ENCODE measurements around the gene TAF1B.

Gene TAF1B

GRCh38 chr2:9808334-9809063 lies 34.8 kb upstream of the TAF1B start:
- DNase-seq (ENCODE audit: low read depth): no peak

GRCh38 chr2:9809064-9809356 lies 34.3 kb upstream of the TAF1B start:
- DNase-seq (ENCODE audit: low read depth): no peak

- DNase-seq (ENCODE audit: low read depth): no peak
Observed at GRCh38 chr2:9809448-9810088, 33.7 kb upstream of the TAF1B start.

GRCh38 chr2:9811216-9811615 lies 32.1 kb upstream of the TAF1B start:
- DNase-seq (ENCODE audit: low read depth): no peak

- no peak for DNase-seq (ENCODE audit: low read depth)
Observed at GRCh38 chr2:9811679-9812511, 31.4 kb upstream of the TAF1B start.

GRCh38 chr2:9812945-9813311 lies 30.3 kb upstream of the TAF1B start:
- no peak for DNase-seq (ENCODE audit: low read depth)

GRCh38 chr2:9813312-9814128 lies 29.8 kb upstream of the TAF1B start:
- DNase-seq (ENCODE audit: low read depth): peak; percentile 57

- DNase-seq (ENCODE audit: low read depth): no peak
Observed at GRCh38 chr2:9814129-9814868, 29.0 kb upstream of the TAF1B start.

- no peak for DNase-seq (ENCODE audit: low read depth)
Observed at GRCh38 chr2:9815076-9815475, 28.2 kb upstream of the TAF1B start.

GRCh38 chr2:9815844-9816279 lies 27.4 kb upstream of the TAF1B start:
- DNase-seq (ENCODE audit: low read depth): no peak

- no peak for DNase-seq (ENCODE audit: low read depth)
Observed at GRCh38 chr2:9818097-9818496, 25.2 kb upstream of the TAF1B start.

GRCh38 chr2:9819551-9819950 lies 23.7 kb upstream of the TAF1B start:
- no peak for DNase-seq (ENCODE audit: low read depth)

GRCh38 chr2:9820020-9820973 lies 23.0 kb upstream of the TAF1B start:
- DNase-seq (ENCODE audit: low read depth): no peak

- DNase-seq (ENCODE audit: low read depth): no peak
Observed at GRCh38 chr2:9821805-9822445, 21.3 kb upstream of the TAF1B start.

GRCh38 chr2:9824441-9824840 lies 18.8 kb upstream of the TAF1B start:
- DNase-seq (ENCODE audit: low read depth): no peak

- DNase-seq (ENCODE audit: low read depth): no peak
Observed at GRCh38 chr2:9824956-9825720, 18.1 kb upstream of the TAF1B start.

GRCh38 chr2:9826208-9826607 lies 17.1 kb upstream of the TAF1B start:
- DNase-seq (ENCODE audit: low read depth): no peak

- no peak for DNase-seq (ENCODE audit: low read depth)
Observed at GRCh38 chr2:9830685-9831410, 12.4 kb upstream of the TAF1B start.

All from activated T-cell treated with anti-CD3 and anti-CD28 coated beads for 24 hours (primary cell).